ENCODE measurements around the gene UBE2M.
A peak's percentile ranks its signal among the peaks of the same experiment; 100 is the strongest.

Gene UBE2M

DNA sequence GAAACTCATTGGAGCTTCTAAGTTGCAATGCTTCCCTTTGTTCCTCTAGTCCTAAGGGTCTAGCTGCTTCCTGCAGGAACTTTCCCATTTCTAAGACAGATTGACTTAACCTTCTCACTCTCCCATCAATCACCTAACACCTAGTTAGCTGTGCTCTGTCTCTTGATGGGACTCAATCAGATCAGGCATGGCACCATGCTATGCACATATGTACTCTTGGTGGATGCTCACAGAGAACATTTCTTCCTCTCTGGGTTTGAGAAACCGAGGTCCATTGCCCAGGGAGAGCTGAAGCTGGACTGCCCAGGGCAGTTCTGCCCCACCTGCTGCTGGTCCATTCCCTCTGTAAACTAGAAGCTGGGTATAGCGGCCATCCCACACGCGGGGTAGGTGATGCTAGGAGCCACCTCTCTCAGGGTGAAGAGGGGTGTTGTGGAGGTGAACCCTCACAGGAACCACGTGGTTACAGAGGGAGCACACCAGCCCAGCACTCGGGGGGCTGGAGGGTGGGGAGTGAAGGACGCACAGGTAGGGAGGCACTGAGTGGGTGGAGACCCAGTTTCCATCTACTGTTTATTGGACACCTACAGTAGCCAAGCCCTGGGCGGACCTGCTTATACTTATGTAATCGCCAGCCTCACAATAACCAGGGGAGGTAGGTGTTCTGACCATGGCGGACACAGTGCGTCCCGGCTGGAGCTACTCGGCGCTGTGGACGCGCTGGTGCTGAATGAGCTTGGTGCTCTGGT lies 3.1 kb upstream of the UBE2M start:
- H3K27ac Mint-ChIP-seq: peak overlapping the region; percentile 69
- H3K27me3 Mint-ChIP-seq: no peaks in the 10 kb centered on the region
- H3K9me3 Mint-ChIP-seq (ENCODE audit: low read depth): no peaks in the 10 kb centered on the region
- H3K4me1 Mint-ChIP-seq (ENCODE audit: low read depth): peaks cover 47% of the 10 kb centered on the region
- H3K4me3 Mint-ChIP-seq: peak overlapping the region; percentile 98
- H3K36me3 Mint-ChIP-seq: peaks cover under 1% of the 10 kb centered on the region

DNA sequence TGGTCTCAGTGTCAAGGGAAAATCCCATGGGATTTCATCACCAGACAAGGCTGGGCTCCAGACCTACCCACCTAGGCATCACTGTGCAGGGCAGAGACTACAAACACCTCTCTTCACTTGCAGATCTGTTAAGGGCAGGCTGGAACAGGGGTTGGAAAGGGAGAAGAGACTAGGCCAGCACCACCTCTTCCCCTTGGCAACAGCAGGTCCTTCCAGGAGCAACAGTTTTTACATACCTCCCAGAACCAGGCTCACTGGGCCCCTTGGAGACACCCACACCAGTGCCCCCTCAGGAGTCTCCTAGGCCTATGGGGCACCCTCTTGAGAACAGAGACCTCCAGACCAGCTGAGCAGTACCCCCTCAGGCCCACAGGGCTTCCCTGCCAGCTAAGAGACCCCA lies 2.5 kb upstream of the UBE2M start:
- Mint-ChIP-seq H3K9me3 (ENCODE audit: low read depth) (no peaks in the 10 kb centered on the region), H3K27ac (no peak overlapping the region), H3K4me3 (peak overlapping the region; percentile 98), H3K27me3 (no peaks in the 10 kb centered on the region), H3K36me3 (peaks cover 4% of the 10 kb centered on the region), H3K4me1 (ENCODE audit: low read depth) (peaks cover 53% of the 10 kb centered on the region)

DNA sequence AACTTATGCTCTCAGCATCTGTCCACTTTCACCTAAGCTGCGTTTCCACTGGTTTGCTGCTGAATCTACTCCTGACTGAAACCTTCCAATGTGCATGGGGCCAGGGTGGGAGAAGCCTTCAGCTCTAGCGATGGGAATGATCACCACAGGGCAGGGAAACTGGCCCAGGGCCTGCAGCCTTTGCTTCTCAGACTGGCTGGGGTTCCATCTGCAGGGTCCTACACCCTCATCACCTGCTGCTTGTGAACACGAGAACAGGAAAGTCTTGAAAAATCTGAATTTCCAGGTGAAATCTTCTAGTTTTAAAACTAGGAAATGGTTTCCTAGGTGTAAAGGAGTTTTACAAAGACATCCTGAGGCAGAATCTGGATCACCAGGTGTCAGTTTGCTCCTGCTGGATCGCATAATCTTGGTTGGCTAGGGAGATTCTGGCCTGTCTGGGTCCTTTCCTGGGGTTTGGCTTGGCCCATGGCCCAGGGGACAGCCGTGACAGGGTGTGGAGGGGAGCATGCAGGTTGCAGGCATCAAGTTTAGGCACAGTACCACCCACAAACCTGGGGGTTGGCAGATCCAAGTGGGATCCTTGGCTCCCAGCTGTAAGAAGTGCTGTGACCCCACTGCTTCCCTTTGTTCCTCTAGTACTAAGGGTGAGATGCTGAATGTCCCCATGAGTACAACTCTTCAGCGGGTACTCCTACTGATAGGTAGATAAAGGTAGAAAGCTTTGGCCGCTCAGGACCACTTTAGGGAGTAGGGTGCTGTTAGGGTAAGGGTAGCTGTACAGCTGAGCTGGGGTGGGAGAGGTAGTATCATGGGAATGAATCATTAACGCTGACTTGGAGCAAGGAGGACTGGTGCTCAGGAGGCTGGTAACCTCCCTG lies 1.8 kb upstream of the UBE2M start:
- Mint-ChIP-seq H3K4me3 (peak overlapping the region; percentile 98), H3K27ac (peak overlapping the region; percentile 99), H3K4me1 (ENCODE audit: low read depth) (peaks cover 56% of the 10 kb centered on the region)

GRCh38 chr19:58559275-58560006 lies 1.0 kb upstream of the UBE2M start:
- Mint-ChIP-seq H3K4me3 (peak overlapping the region; percentile 98), H3K4me1 (ENCODE audit: low read depth) (peaks cover 61% of the 10 kb centered on the region), H3K36me3 (peaks cover 6% of the 10 kb centered on the region), H3K27ac (peak overlapping the region; percentile 99), H3K9me3 (ENCODE audit: low read depth) (no peaks in the 10 kb centered on the region), H3K27me3 (no peaks in the 10 kb centered on the region)

More for the DNA sequence above, 1.8 kb upstream of the UBE2M start:
- Mint-ChIP-seq H3K9me3 (ENCODE audit: low read depth) (no peaks in the 10 kb centered on the region), H3K36me3 (peaks cover 6% of the 10 kb centered on the region), H3K27me3 (no peaks in the 10 kb centered on the region)

DNA sequence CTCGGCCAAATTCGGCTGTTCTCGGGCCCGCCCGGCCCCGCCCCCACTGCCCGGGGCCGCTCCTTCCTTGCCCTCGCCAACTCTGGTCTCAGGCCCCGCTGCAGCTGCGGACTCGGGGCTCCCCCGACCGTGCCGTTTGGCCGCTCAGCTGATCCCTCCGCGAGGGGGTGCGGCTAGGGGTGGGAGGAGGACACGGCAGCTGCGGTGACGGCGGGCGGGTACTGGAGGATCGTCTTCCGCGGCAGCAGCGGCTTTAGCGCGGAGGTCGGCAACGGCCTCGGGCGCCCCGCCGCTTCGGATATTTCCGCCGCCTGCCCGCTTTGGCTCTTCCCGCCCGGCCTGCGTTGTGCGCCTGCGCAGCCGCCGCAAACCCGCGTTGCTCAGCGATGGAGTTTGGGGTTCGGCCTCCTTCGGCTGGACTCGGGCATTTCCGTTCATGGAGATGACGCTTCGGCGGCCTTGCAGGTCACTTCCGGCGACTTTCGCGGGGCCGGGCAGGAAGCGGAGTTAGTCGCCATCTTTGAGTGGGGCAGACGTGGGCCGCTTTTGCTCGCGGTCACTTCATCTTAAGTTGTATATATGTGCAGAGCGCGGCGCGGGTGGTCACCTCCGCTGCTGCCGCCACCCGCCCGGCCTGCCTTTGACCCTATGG lies 338 bp upstream of the UBE2M start:
- Mint-ChIP-seq H3K36me3 (peaks cover 6% of the 10 kb centered on the region), H3K9me3 (ENCODE audit: low read depth) (no peaks in the 10 kb centered on the region), H3K27me3 (no peaks in the 10 kb centered on the region), H3K27ac (peak overlapping the region; percentile 99), H3K4me1 (ENCODE audit: low read depth) (peaks cover 62% of the 10 kb centered on the region), H3K4me3 (peak overlapping the region; percentile 98)

GRCh38 chr19:58557221-58558065 lies 968 bp downstream of the UBE2M start:
- no peaks in the 10 kb centered on the region for H3K9me3 Mint-ChIP-seq (ENCODE audit: low read depth)
- peaks cover 13% of the 10 kb centered on the region for H3K36me3 Mint-ChIP-seq
- H3K27ac Mint-ChIP-seq: peak overlapping the region; percentile 90
- peaks cover 62% of the 10 kb centered on the region for H3K4me1 Mint-ChIP-seq (ENCODE audit: low read depth)
- H3K4me3 Mint-ChIP-seq: peak overlapping the region; percentile 93
- H3K27me3 Mint-ChIP-seq: no peaks in the 10 kb centered on the region

- H3K36me3 Mint-ChIP-seq: peaks cover 13% of the 10 kb centered on the region
- no peaks in the 10 kb centered on the region for H3K27me3 Mint-ChIP-seq
- H3K9me3 Mint-ChIP-seq (ENCODE audit: low read depth): no peaks in the 10 kb centered on the region
- peak overlapping the region; percentile 85 for H3K27ac Mint-ChIP-seq
- peak overlapping the region; percentile 93 for H3K4me3 Mint-ChIP-seq
- peaks cover 63% of the 10 kb centered on the region for H3K4me1 Mint-ChIP-seq (ENCODE audit: low read depth)
These were observed 1.7 kb downstream of the UBE2M start for GRCh38 chr19:58556622-58557220.

- Mint-ChIP-seq H3K27ac (peak overlapping the region; percentile 94), H3K36me3 (peaks cover 13% of the 10 kb centered on the region), H3K9me3 (ENCODE audit: low read depth) (no peaks in the 10 kb centered on the region), H3K4me3 (peak overlapping the region; percentile 93), H3K4me1 (ENCODE audit: low read depth) (peaks cover 58% of the 10 kb centered on the region), H3K27me3 (no peaks in the 10 kb centered on the region)
These were observed 2.3 kb downstream of the UBE2M start for GRCh38 chr19:58555920-58556621.

GRCh38 chr19:58555369-58555885 lies 3.0 kb downstream of the UBE2M start:
- Mint-ChIP-seq H3K27ac (peak overlapping the region; percentile 94), H3K4me1 (ENCODE audit: low read depth) (peaks cover 54% of the 10 kb centered on the region), H3K4me3 (peak overlapping the region; percentile 93), H3K36me3 (peaks cover 13% of the 10 kb centered on the region), H3K27me3 (no peaks in the 10 kb centered on the region), H3K9me3 (ENCODE audit: low read depth) (no peaks in the 10 kb centered on the region)

GRCh38 chr19:58554494-58555368 lies 3.7 kb downstream of the UBE2M start, which contains the start of gene CHMP2A:
Gene CHMP2A, minus strand, starts transcription at chr19:58555105. Its CDS starts 893 bp downstream, at chr19:58554212.
- Mint-ChIP-seq H3K4me3 (peak within 1 kb of the TSS; percentile 93), H3K4me1 (ENCODE audit: low read depth) (peaks cover 48% of the 10 kb centered on the region), H3K9me3 (ENCODE audit: low read depth) (no peaks in the 10 kb centered on the region), H3K27me3 (no peaks in the 10 kb centered on the region), H3K36me3 (peaks cover 13% of the 10 kb centered on the region), H3K27ac (peak within 1 kb of the TSS; percentile 94)

DNA sequence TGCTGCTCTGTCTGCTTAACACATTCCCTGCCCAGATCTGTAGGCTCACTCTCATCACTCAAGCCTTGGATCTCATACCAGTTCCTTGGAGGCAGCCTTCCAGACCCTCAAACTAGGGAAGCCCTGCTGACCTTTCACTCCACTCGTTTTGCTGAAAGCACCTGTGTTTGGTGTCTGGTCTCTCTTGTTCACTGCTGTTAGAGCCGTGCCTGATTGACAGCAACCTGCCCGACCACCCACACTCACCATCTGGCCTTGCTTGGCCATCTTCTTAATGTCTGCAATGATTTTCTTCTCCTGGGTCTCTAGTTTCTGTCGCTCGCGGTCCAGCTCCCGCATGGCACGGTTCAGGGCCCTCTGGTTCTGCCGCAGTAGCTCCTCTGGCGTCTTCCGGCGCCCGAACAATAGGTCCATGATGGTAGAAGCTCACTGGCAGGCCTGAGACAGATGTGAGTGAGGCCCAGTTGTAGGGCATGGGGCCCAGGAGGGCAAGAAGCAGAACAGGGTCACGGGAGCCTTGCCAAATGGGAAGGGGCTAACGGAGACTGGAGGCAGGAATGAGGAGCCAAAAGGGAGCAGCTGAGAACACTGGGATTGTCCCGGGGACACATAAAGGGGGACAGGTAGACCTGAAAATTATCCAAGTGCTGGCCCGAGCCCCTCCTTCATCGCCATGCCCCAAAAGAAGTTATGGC lies 4.5 kb downstream of the UBE2M start:
- peaks cover 46% of the 10 kb centered on the region for H3K4me1 Mint-ChIP-seq (ENCODE audit: low read depth)
- H3K27me3 Mint-ChIP-seq: no peaks in the 10 kb centered on the region
- no peaks in the 10 kb centered on the region for H3K9me3 Mint-ChIP-seq (ENCODE audit: low read depth)
- H3K4me3 Mint-ChIP-seq: peak overlapping the region; percentile 93
- peak overlapping the region; percentile 94 for H3K27ac Mint-ChIP-seq
- H3K36me3 Mint-ChIP-seq: peaks cover 13% of the 10 kb centered on the region
